GM18519 (cell line): ENCODE results near the gene APP.

Source experiments
- ATAC-seq: cut with Tn5 transposase; IDR thresholded peaks from one replicate; pipeline ENCODE4 v1.9.1; 2021; ENCODE audit warnings: mild to moderate bottlenecking, moderate library complexity; ENCODE audit not compliant: unreplicated experiment, low FRiP score

The APP gene

GRCh38 chr21:26130249-26130881, 40.2 kb downstream of the APP start:
- ATAC-seq = no peak

- no peak for ATAC-seq
Measured at GRCh38 chr21:26127918-26128317, 42.7 kb downstream of the APP start.

GRCh38 chr21:26127073-26127814, 43.3 kb downstream of the APP start:
- ATAC-seq = no peak

- ATAC-seq = no peak
Measured at GRCh38 chr21:26126168-26126553, 44.4 kb downstream of the APP start.

- ATAC-seq = no peak
Measured at GRCh38 chr21:26125433-26126167, 45.0 kb downstream of the APP start.

- ATAC-seq = no peak
Measured at GRCh38 chr21:26124896-26125295, 45.7 kb downstream of the APP start.

GRCh38 chr21:26124421-26124833, 46.1 kb downstream of the APP start:
- no peak for ATAC-seq

DNA sequence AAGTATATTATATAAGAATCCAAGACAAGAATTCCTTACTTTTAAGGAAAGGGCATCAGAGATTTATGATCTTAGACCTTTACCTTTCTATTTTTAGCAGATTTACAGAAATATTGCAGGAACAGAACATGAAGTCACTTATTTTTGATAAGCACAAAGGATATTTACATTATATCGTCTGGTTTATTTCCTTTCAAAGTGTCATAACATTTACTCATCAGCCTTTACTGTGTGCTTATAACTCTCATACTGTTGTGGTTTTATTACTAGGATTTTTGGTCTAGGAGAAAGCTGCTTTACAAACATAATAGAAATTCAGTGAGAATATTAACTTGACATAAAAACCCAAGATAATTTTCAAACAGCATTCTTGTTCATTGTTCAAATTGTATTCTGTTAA, 47.6 kb downstream of the APP start:
- no peak for ATAC-seq

DNA sequence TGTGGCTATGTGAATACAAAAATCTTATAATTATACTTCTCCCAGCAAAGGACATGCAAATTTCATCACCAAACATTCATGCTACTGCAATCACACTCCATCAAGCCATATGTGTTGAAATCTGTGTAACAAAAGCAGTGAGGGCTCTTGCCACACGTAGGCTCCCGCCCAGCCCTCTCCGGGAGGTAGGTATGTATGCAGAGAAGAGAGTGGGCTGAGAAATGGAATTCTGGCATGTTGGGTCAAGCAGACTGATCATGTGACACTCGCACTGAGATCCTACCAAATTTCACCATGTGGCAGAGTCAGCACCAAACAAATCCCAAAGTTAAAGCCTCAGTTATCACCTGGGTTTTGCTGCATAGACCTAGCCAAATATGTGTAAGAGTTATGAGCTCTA, 49.7 kb downstream of the APP start:
- ATAC-seq = no peak

GRCh38 chr21:26119906-26120305, 50.7 kb downstream of the APP start:
- ATAC-seq = no peak

- ATAC-seq = no peak
Measured at GRCh38 chr21:26118938-26119540, 51.5 kb downstream of the APP start.

DNA sequence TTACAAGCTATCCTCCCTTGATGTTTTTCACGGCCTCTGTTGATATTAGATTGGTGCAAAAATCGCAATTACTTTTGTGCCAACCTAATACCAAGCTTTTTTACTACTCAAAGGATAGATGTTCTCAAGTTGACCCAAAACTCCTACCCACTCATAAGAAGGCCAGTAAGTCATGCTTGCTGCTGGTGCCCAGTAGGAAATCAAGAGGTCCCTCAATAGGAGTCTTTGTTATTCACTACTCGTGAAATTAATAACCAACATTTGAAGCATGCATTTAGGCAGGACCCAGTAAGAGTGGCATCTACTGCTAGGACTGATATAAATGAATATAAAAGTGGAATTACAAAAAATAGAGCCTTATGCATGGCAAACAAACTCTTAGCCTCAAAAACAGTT, 52.6 kb downstream of the APP start:
- ATAC-seq = no peak

GRCh38 chr21:26117324-26117971, 53.1 kb downstream of the APP start:
- no peak for ATAC-seq

GRCh38 chr21:26116456-26117011, 54.0 kb downstream of the APP start:
- no peak for ATAC-seq

GRCh38 chr21:26115899-26116298, 54.7 kb downstream of the APP start:
- no peak for ATAC-seq

- ATAC-seq = no peak
Measured at GRCh38 chr21:26115305-26115704, 55.3 kb downstream of the APP start.

GRCh38 chr21:26112975-26113374, 57.6 kb downstream of the APP start:
- ATAC-seq = no peak

DNA sequence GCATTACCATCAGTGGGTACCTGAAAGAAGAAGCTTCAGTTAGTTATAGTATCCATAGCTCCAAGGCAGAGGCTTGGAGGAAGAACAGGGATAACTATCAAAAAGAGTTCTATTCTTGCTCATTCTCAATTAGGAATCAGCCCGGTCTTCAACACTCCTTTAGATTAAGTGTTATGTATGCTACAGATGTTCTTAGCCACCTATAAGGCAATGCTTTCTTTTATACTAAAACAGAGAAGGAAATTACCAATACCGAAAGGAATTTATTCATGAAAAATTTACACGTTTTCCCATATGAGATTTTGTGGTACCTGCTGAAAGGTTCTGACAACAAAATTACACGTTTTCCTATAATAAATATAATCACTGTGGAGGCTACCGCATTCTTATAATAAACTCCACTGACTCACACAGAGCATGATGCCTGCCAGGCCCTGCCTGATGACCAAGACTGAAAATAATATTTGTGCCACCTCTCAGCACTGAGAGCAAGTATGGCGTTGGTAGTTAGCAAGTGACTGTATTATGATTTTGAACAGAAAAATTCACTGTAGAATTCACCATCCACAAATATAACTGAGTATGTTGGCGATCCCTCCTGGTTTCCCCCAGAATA, 58.3 kb downstream of the APP start:
- no peak for ATAC-seq

- no peak for ATAC-seq
Measured at GRCh38 chr21:26110715-26111114, 59.9 kb downstream of the APP start.

- ATAC-seq = no peak
Measured at GRCh38 chr21:26107429-26107828, 63.1 kb downstream of the APP start.
